GM19239 (cell line): ENCODE measurements around the gene ING3.

Source experiments
- DNase-seq: peaks from one replicate; pipeline ENCODE4 v3.0.0; 2011; ENCODE audit warnings: low spot score; ENCODE audit not compliant: insufficient read length
- FAIRE-seq: peaks from 2 replicates; lab custom pipeline; 2011; peaks lifted over from hg19 to GRCh38; lab: Jason Lieb, UNC

Gene ING3, protein sequence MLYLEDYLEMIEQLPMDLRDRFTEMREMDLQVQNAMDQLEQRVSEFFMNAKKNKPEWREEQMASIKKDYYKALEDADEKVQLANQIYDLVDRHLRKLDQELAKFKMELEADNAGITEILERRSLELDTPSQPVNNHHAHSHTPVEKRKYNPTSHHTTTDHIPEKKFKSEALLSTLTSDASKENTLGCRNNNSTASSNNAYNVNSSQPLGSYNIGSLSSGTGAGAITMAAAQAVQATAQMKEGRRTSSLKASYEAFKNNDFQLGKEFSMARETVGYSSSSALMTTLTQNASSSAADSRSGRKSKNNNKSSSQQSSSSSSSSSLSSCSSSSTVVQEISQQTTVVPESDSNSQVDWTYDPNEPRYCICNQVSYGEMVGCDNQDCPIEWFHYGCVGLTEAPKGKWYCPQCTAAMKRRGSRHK

GRCh38 chr7:120950539-120951308 is at the start of gene ING3:
Gene ING3 (plus strand): TSS chr7:120950777. CDS start chr7:120950897, 120 bp downstream.
- DNase-seq, result peak; percentile 39
- peak; percentile 92 for FAIRE-seq

- DNase-seq (no peak), FAIRE-seq (no peak)
These were observed 35.1 kb upstream of the ING3 start for GRCh38 chr7:120915314-120916105.

DNA sequence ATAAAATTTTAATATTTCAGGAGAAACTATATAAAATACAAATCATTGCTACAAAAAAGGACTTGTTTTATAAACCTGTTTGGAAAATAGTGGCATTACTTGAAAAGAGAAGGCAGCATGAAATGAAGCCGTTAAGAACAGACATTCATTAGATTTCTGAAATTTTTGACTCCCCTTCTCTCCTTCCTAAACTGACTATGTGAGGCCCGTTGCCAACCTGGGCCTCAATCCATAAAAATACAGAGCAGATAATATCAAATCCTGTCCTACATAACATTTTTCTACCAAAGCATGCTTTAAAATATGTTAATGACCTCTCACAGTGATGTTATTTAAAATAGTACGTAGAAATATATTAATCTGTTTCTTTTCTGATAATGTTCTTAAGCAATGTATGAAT is 34.5 kb upstream of the ING3 start:
- DNase-seq (no peak), FAIRE-seq (no peak)

DNA sequence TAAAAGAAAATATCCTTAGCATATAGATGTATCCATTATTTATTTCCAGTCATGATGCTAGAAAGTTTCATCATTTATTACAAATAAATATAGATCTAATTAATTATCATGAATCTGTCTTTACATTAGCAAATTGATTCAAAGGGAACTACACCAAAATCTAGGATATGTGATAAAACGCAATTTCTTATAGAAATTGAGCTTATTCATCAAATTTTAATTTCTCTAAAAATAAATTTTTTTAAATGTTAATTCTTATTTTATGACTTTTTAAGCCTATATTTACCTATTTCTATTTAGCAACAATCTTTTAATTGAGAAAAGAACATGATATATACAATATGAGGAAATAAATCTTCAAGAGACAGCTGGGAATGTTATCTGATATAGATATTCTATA is 34.0 kb upstream of the ING3 start:
- DNase-seq (no peak), FAIRE-seq (no peak)

DNA sequence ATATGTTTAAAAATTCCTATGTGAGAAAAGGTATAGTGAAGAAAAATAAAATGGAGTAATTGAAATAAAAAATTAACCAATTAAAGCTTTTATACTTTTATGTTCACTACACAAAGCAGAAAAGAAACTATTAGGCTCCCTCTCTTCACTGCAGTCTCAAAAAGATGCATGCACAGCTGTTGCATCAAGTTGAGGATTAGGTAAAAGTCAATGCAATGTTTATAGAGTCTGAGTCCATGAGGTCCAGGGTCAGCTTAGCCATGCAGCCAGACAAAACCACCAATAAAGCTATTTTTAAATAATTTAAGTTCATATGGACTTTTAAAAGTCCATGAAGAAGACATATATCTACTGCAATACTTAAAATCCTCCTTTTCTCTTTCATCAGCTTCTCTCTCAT is 31.1 kb upstream of the ING3 start:
- FAIRE-seq (no peak), DNase-seq (no peak)

DNA sequence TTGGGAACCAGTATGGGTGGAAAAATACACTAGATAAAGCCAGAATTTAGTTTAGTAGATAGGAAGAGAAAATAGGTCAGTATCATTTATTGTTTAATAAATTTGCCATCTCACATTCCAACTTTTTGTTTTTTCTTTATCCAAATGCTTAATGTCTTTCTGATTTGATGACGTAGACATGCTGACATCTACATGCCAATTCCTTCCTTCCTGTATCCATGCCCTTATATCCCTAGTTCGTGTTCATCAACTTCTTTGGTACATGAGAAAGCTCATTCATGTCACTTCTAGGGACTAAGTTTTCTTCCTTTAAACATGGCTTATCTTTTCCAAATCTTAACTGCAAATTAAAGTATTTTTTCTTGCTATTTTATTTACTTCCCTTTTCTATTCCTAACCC is 30.5 kb upstream of the ING3 start:
- DNase-seq (no peak), FAIRE-seq (no peak)

DNA sequence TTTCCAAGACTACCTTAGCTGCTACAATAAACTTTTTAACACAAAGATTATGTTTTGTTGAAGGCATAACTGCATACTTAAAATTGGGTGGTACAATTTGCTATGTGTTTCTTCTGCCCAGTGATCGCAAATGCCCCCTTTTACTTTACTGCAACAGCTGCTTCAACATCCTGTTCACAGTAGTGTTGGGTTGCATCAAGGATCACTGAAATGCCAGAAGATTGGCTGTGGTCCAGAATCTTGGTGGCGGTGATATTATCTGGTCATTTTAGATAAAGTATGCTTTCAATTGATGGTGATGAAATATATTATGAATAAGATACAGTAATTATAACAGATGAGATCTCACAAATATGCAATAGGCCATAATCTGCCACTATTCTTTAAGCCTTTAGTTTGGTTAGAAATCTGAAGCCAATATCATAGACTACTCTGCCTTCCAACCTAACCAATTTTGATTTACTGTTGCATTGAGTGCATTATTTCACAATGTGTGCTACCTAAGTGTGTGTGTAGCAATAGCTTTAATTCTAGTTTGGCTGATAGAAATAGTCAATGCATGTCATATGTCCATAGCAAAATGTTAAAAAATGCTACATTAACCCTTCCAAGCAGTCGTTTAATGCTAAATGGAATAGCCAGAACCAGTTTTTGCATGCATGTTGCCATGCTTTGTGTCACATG is 29.8 kb upstream of the ING3 start:
- DNase-seq (no peak), FAIRE-seq (no peak)

DNA sequence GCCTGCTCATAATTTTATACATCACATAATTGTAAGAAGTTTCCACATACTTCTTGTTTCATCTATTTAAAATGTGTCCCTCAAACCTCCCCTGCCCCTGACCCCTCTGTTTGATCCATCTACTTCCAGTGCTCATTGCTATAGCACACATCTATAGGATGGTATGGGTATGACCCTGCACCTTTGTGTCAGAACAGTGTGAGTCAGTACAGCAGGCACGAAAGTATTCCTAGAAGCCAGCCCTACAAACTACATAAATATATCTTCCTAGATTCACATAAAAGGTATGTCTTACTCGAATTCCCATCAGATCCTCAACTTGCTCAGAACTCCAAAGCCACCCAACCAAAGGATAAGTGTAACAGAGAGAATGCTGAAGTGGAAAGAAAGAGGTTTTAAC is 25.7 kb upstream of the ING3 start:
- DNase-seq (no peak), FAIRE-seq (no peak)

DNA sequence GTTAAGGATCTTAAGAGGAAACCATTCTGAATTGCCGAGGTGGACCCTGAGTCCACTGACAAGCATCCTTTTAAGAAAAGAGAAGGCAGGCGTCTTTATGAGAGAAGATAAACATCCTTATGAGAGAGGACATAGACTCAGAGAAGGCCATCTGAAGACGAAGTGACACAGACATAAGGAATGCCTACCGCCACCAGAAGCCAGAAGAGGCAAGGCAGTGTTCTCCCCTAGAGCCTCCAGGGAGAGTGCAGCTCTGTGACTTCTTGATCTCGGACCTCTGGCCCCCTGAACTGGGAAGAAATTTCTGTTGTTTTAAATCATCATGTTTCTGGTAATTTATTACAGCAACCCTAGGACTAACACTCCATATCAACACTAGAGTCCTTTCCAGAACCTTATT is 25.2 kb upstream of the ING3 start:
- DNase-seq (no peak), FAIRE-seq (peak; percentile 42)

DNA sequence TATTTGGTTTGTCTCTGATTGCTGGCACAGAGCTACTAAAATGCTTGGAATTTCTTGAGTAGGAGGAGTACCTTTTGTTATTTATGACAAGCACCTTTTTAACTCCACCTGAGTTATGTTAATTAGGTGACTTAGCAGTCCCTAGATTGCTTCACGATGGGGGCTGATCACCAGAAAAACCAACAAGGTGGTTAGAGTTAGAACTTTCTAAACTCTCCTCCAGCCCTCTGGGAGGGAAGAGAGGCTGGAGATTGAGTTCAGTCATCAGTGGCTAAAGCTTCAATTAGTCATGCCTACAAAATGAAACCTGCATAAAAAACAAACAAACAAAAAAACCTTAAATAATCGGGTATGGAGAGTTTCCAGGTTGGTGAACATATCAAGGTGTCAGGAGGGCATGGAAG is 23.6 kb upstream of the ING3 start:
- DNase-seq (no peak), FAIRE-seq (peak; percentile 86)

DNA sequence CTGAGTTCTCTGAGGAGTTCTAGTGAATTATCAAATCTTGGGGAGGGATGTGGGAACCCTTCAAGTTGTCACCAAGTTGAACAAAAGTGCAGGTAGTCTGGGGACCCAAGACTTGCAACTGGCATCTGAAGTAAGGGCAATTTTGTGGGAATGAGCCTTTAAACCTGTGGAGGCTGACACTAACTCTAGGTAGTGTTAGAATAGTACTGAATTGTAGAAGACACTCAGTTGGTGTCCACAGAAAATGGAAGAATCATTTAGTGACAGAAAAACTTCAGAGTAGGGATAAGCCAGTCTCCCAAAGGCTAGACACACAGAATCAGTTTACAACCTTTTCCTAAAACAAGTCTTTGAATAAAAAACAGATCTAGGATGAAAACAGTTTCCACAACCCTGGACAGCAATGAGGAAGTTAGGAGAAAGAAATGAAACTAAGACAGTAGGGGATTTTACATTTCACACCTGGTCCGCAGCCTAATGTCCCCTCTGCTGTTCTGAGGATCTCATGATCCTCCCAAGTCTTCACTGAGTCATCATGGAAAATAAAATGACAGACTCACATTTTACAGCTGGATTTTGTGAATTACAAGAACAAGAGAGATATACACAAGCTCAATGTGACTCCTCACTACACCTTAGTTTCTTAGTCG is 23.0 kb upstream of the ING3 start:
- no peak for DNase-seq
- FAIRE-seq, result peak; percentile 87

DNA sequence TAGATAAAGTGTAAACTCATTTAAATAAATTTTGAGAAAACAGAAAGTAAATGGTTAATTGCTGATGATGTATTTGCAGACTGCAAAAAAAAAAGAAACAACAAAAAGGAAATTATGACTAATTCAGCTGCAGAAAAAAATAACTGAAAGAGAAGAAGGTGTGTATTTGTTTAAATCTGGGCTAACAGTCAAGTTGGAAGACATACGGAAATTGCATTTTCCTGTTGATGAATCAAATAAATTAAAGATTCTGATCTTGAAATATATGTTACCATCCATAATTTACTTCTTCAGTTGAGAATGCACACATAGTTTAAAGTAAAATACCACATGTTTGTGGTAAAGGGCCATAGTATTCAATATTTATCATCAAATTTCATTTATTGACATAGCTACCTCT is 19.3 kb upstream of the ING3 start:
- no peak for FAIRE-seq

GRCh38 chr7:120933475-120933874 is 17.1 kb upstream of the ING3 start:
- FAIRE-seq, result no peak
- DNase-seq, result no peak

More for the DNA sequence above, 19.3 kb upstream of the ING3 start:
- no peak for DNase-seq

DNA sequence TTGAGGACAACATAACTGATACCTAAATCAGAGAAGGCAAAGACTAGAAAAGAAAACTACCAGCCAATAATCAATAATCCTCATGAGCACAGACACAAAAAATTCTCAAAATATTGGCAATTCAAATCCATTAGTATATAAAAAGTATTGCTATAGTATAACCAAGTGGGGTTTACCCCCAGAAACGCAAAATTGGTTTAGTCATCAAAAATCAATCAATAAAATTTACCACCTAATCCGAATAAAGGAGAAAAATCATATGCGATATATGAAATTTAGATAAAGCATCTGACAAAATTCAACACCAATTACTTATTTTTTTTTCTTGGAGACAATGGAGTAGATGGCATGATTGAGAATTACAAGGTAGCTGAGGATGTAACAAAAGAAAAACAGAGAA is 11.2 kb upstream of the ING3 start:
- no peak for DNase-seq
- FAIRE-seq, result no peak

DNA sequence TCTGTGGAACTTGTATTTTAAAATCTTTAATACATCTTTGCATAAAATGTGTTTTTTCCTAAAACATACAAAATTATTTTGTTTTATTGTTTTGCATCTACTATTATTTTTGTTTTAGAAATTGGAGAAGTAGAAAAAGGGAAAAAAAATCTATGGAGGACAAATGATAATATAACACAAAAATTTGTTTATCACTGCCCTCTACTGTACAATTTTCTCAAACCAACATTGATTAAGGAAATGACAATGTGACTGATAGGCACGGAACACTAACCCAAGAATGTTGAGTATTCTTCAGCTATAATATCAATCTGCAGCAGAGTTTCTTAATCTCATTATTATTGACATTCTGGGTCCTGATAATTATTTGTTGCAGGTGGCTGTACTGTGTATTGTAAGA is 9.5 kb upstream of the ING3 start:
- no peak for DNase-seq
- peak; percentile 66 for FAIRE-seq

- FAIRE-seq, result no peak
- no peak for DNase-seq
These were observed 8.7 kb upstream of the ING3 start for GRCh38 chr7:120941856-120942255.

- FAIRE-seq, result no peak
- no peak for DNase-seq
These were observed 7.7 kb upstream of the ING3 start for GRCh38 chr7:120942861-120943260.

DNA sequence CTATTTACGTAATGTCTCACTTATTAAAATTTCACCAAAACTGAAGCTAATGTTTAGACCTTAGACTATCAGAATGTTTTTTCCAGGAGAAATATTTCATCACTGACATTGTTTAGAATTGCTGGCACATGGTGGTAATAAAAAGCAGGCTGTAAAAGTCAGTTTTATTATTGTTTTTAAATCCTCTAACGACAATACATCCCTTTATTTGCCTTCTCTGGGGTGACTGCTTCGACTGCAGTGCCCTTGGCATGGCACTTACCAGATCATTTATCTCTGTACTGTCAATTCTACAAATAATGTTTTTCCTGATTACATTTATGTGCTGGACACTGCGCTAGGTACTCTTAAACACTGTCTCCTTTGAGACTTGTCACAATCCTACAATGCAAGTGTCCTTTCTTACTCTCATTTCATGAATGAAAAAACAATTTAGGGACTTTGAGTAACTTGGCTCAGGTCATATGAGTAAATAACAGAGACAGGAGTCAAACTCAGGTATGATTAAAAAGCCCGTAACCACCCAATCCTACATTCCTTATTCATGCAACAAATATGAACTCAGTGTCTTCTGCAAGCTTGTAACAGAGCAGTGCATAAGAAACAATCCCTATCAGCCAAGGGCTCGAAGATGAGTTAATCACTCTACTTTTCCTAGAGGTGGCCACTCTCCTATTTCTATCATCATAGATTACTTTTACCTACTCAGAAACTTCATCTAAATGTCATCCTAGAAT is 5.6 kb upstream of the ING3 start:
- FAIRE-seq (no peak), DNase-seq (no peak)

- FAIRE-seq, result no peak
- DNase-seq, result no peak
These were observed 2.6 kb upstream of the ING3 start for GRCh38 chr7:120947980-120948379.
